Ectodermal cell (in vitro differentiated cells): ENCODE data around the gene MIPOL1.
A peak's percentile ranks its signal among the peaks of the same experiment; 100 is the strongest.

ENCODE experiments used
- H3K27ac ChIP-seq: 2 replicates; pipeline ENCODE4 v1.7.0; 2013; ENCODE audit warnings: mild to moderate bottlenecking, low read depth, low read length; ENCODE audit not compliant: insufficient read depth, poor library complexity, severe bottlenecking
- H3K27me3 ChIP-seq: 2 replicates; pipeline ENCODE4 v1.7.0; 2013; ENCODE audit warnings: mild to moderate bottlenecking, low read length; ENCODE audit not compliant: insufficient read depth, control insufficient read depth, poor library complexity, severe bottlenecking
- H3K36me3 ChIP-seq: one replicate; pipeline ENCODE4 v1.7.0; 2013; ENCODE audit warnings: low read length; ENCODE audit not compliant: control insufficient read depth, insufficient read depth
- H3K4me1 ChIP-seq: one replicate; pipeline ENCODE4 v1.7.0; 2013; ENCODE audit warnings: low read length; ENCODE audit not compliant: control insufficient read depth, insufficient read depth
- H3K4me3 ChIP-seq: 2 replicates; pipeline ENCODE4 v1.7.0; 2013; ENCODE audit warnings: low read depth, low read length, control low read depth; ENCODE audit not compliant: insufficient read depth
- H3K9me3 ChIP-seq: 2 replicates; pipeline ENCODE4 v1.7.0; 2013; ENCODE audit warnings: mild to moderate bottlenecking, low read length, moderate library complexity; ENCODE audit not compliant: control insufficient read depth
- WGBS, 2 experiments: methylation state at CpG; one replicate each; pipeline ENCODE4 v1.1.7; 2013; ENCODE audit warnings: missing lambda C conversion rate in 2 of 2; 5-methylcytosine and 5-hydroxymethylcytosine counted together

MIPOL1 gene

DNA sequence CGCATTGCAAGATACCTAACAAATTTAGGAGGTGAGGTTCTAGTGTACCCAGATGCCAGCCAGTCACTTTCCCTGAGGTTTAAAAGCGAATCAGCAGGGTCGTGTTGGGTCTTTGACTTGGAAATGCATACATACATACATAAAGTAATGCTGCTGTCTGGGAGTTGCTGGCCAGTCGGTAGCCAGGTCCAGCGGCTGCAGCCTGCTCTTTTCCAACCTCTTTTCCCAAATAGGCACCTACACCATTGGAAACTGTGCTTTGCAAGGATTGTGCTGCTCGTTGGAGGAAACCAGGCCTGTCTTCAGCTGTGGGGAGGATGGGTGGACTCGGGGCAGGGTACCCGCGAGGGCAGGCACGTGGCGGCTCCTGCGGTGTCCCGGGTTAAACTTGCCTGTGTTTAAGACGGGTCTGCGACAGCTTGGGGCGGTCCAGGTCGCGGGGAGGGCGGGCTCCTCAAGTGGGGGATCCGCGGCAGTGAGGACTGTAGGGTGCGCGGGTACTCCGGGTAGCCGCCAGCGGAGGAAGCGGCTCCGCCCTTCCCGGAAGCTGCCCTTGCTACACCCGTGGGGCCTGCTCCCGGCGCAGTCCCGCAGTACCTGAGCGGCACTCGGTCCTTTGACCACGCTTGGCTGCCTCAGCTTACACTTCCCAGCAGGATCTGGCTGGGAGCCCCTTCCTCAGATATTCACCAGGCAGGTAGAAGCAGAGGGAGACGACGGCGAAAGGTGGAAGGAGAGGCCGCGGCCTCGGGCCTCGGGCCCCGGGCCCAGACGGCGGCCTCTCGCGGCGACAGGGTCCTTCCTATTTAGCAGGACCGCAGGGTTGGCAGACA is 400.4 kb downstream of the MIPOL1 start:
- Histone ChIP-seq H3K27me3 (peaks cover 100% of the 10 kb centered on the region), H3K9me3 (no peaks in the 10 kb centered on the region), H3K4me3 (peak overlapping the region; percentile 25), H3K27ac (no peak overlapping the region), H3K4me1 (peaks cover 21% of the 10 kb centered on the region), H3K36me3 (no peaks in the 10 kb centered on the region)
- WGBS, 2 experiments: 2% methylated on average over 50 of the region's 50 CpGs

DNA sequence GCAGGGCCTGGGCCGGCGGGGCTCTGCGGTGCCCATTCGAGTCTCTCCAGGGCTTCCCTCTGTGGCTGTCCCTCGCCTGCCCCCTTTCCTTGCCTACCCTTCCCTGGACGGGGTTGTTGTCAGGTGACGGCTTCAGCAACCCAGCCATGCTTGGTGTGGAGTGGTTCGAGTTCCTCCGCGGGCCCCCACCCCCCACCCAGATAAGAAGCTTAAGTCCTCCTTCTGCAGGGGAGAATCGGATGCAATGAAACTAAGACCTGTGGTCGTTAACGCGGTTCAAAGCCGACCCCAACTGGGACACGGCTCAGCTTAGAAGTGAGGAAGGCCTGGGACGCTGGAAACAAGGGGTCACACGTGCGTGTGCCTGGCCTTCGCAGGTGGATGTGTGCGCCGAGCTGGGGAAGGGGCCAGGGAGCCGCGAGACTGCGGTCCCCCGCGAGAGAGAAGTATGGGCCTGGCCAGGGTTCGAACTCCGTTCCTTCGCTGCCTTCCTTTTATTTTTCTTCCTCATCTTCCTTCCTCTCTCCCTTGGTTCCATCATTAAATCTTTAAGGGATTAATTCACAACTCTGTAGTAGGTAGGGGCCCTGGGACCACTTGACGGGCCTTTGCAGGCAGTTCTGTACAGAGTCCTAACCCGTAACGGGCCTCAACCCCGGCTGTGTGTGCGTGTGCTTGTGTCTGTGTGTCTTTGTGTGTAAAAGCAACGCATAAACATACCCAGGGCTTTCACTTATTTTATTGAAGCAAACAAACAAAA is 401.2 kb downstream of the MIPOL1 start:
- 7% methylated on average over 34 to 36 of the region's 36 CpGs for WGBS, 2 experiments
- H3K27ac ChIP-seq: no peak overlapping the region
- H3K9me3 ChIP-seq: no peaks in the 10 kb centered on the region
- peaks cover 21% of the 10 kb centered on the region for H3K4me1 ChIP-seq
- H3K36me3 ChIP-seq: no peaks in the 10 kb centered on the region
- H3K27me3 ChIP-seq: peaks cover 100% of the 10 kb centered on the region
- H3K4me3 ChIP-seq: peak overlapping the region; percentile 32

DNA sequence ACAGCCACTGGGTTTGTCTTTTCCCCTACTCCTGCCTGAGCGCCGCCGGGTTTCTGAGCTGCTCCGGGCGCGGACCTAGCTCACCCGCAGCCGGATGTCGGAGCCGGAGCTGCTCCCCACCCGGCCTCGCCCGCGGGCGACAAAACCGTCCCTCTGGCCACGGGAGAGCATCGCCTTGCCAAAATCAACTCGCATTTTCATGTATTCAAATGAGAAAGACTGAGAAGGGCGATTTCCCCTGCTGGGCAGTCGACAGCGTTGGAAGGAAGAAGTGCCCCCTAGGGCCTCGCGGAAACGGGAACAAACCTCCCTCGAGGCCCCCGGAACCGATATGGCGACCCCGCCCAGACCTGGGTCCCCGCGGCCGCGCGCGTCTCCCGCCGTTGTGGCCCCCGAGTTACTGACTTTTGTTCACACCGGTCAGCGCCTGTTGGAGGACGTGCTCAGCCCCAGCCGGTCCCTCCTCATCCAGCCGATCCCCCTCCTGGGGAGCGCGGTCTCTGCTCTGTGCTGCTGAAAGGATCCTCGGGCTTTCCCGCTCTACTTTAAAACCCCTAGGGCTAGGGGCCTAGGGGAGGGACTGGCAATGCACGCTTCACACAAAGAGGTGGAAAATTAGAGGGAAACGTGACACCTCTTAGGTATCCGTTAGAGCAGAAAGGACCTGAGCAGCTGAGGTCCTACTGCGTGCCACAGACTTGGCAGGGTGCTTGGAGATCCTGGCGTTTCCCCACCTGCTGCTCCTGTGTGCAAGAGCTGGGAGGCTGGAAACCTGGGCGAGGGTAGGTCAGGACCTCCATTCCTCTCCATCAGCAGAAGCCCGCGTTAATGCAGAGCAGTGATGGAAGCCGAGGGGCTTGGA is 402.0 kb downstream of the MIPOL1 start:
- Histone ChIP-seq H3K36me3 (no peaks in the 10 kb centered on the region), H3K4me1 (peaks cover 21% of the 10 kb centered on the region), H3K27ac (no peak overlapping the region), H3K27me3 (peaks cover 100% of the 10 kb centered on the region), H3K4me3 (peak overlapping the region; percentile 32), H3K9me3 (no peaks in the 10 kb centered on the region)
- 1% methylated on average over 57 of the region's 57 CpGs for WGBS, 2 experiments

DNA sequence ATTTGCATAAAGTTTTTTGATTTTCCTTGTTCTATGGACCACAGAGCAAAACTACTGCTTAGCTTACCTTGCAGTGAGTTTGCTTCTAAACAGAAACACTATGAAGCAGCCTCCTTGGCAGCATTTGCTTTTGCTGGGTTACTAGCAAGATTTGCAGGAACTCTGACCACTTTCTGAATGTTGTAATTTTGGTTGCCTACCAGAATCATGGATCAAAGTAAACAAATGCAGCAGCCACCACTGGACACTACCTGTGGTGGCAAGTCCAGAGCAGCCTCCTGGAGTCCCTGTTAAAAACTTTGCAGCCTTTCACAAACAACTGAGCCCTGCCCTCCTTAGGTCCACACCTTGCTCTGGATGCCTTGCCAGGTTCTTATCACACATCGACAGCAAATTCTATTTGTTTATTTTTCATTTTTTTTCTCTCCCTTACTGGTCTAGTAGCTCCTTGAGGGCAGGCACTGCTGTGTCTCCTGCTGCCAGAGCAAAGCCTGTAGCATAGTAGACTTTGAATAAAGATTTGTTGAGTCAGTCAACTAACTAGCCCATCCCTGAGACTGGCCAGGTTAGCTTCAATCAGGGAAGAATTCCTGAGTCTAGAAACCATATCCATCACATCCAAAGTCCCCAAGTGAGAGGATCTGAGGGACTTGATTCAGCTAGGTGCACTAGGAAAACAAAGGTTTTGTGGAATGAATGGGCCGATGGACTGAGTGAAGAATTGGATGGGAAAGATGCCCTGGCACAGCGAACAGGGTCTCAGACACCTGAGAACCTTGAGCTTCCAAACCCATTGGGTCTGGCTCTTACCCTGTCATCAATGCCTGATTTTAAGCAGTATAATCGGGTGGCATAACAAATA is 403.4 kb downstream of the MIPOL1 start:
- Histone ChIP-seq H3K27ac (no peak overlapping the region), H3K27me3 (peaks cover 100% of the 10 kb centered on the region), H3K36me3 (no peaks in the 10 kb centered on the region), H3K4me1 (peaks cover 21% of the 10 kb centered on the region), H3K4me3 (no peak overlapping the region), H3K9me3 (no peaks in the 10 kb centered on the region)
- 83 to 89% methylated on average over 4 of the region's 4 CpGs for WGBS, 2 experiments

DNA sequence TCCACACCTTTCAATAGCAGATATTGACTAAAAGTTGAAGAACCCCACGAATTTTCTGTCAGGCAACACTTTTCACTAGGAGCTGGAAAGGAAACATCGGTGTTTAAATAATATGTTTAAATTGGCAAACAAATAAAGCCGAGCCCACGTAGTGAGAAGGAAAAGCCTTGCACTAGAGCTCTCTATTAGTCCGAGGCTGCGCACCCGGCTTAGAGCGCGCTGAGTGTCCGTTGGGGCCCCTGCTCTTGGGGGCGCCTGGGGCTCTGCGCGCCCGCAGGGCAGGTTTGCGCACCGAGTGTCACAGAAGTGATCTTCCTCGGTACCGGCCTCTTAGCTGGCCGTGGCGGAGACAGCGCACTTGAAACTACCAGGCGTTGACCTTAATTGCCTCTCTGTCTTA is 404.1 kb downstream of the MIPOL1 start:
- WGBS, 2 experiments: 77 to 84% methylated on average over 21 to 22 of the region's 22 CpGs
- Histone ChIP-seq H3K36me3 (no peaks in the 10 kb centered on the region), H3K9me3 (no peaks in the 10 kb centered on the region), H3K27ac (no peak overlapping the region), H3K27me3 (peaks cover 100% of the 10 kb centered on the region), H3K4me3 (no peak overlapping the region), H3K4me1 (peaks cover 21% of the 10 kb centered on the region)
